ENCODE data around the gene GPR137C.

The GPR137C gene

GRCh38 chr14:52686176-52686575 is 133.5 kb downstream of the GPR137C start:
- DNase-seq = no peak

All from CD4-positive, alpha-beta T cell treated with Interleukin-1 beta for 1 hour (primary cell).